ENCODE measurements around the gene TMEM45B.

TMEM45B gene

DNA sequence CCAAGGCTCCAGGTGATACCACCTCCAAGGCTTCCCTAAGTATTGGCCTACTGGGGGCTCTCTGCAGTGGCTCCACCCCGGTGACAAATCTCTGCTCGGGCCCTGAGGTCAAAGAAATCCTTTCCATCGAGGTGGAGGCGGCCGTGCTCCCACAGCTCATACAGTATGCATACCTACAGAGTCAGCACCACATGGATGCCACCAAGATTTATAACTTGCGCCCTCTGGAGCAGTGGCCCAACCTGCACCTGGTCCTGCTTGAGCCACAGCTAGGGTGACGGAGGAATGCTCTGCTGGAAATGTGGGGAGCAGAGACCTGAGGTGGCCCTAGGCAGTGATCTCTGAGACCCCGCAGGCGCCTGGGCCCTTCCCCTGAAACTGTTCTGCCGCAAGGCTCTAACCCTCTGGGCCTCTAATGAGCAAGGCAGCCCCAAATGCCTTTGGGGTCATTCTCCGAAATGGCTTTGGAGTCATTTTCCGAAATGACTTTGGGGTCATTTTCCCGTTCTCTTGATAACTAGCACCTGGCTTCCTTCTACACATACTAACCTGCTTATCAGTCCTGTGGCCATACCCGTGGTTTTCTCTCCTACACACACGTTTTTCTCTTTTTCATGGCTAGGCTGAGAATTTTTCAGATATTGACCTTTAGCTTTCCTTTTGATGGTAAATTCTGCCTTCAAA, 33.9 kb downstream of the TMEM45B start:
- no peak overlapping the region for H3K9ac ChIP-seq (ENCODE audit: low read length)
- no peak overlapping the region for H3K4me3 ChIP-seq (ENCODE audit: low read length)
- no peak for TF ChIP-seq EZH2phosphoT487 (IDR thresholded peaks at IDR 0.05; ENCODE audit: low read depth)
- TF ChIP-seq, protein P1, sequence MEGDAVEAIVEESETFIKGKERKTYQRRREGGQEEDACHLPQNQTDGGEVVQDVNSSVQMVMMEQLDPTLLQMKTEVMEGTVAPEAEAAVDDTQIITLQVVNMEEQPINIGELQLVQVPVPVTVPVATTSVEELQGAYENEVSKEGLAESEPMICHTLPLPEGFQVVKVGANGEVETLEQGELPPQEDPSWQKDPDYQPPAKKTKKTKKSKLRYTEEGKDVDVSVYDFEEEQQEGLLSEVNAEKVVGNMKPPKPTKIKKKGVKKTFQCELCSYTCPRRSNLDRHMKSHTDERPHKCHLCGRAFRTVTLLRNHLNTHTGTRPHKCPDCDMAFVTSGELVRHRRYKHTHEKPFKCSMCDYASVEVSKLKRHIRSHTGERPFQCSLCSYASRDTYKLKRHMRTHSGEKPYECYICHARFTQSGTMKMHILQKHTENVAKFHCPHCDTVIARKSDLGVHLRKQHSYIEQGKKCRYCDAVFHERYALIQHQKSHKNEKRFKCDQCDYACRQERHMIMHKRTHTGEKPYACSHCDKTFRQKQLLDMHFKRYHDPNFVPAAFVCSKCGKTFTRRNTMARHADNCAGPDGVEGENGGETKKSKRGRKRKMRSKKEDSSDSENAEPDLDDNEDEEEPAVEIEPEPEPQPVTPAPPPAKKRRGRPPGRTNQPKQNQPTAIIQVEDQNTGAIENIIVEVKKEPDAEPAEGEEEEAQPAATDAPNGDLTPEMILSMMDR (IDR thresholded peaks at IDR 0.05; ENCODE audit: low read depth, low read length), result no peak
- H4K20me1 ChIP-seq (ENCODE audit: insufficient read depth, low read length), result no peaks in the 10 kb centered on the region
- no peaks in the 10 kb centered on the region for H3K36me3 ChIP-seq (replicated peaks; ENCODE audit: low read depth, low read length)
- no peak overlapping the region for H2AFZ ChIP-seq (ENCODE audit: low read depth, low read length)
- no peaks in the 10 kb centered on the region for H3K27me3 ChIP-seq (ENCODE audit: low read depth, low read length)
- no peak overlapping the region for H3K4me2 ChIP-seq (ENCODE audit: low read length)
- no peaks in the 10 kb centered on the region for H3K4me1 ChIP-seq (ENCODE audit: low read length)
- no peaks in the 10 kb centered on the region for H3K9me3 ChIP-seq (ENCODE audit: insufficient read depth, low read length)
- H3K27ac ChIP-seq (ENCODE audit: low read length), result no peak overlapping the region
- H3K79me2 ChIP-seq (ENCODE audit: low read length), result no peaks in the 10 kb centered on the region

GRCh38 chr11:129852125-129852740, 36.6 kb downstream of the TMEM45B start:
- H4K20me1 ChIP-seq (ENCODE audit: insufficient read depth, low read length), result no peaks in the 10 kb centered on the region
- H3K4me3 ChIP-seq (ENCODE audit: low read length), result no peak overlapping the region
- H3K9ac ChIP-seq (ENCODE audit: low read length), result no peak overlapping the region
- TF ChIP-seq, protein P1 (IDR thresholded peaks at IDR 0.05; ENCODE audit: low read depth, low read length), result no peak
- TF ChIP-seq EZH2phosphoT487 (IDR thresholded peaks at IDR 0.05; ENCODE audit: low read depth), result no peak
- H3K27me3 ChIP-seq (ENCODE audit: low read depth, low read length), result no peaks in the 10 kb centered on the region
- H3K27ac ChIP-seq (ENCODE audit: low read length), result no peak overlapping the region
- H3K4me1 ChIP-seq (ENCODE audit: low read length), result no peaks in the 10 kb centered on the region
- H3K79me2 ChIP-seq (ENCODE audit: low read length), result no peaks in the 10 kb centered on the region
- no peaks in the 10 kb centered on the region for H3K36me3 ChIP-seq (replicated peaks; ENCODE audit: low read depth, low read length)
- H3K4me2 ChIP-seq (ENCODE audit: low read length), result no peak overlapping the region
- no peak overlapping the region for H2AFZ ChIP-seq (ENCODE audit: low read depth, low read length)
- no peaks in the 10 kb centered on the region for H3K9me3 ChIP-seq (ENCODE audit: insufficient read depth, low read length)

- Histone ChIP-seq H3K4me2 (ENCODE audit: low read length) (no peak overlapping the region), H2AFZ (ENCODE audit: low read depth, low read length) (no peak overlapping the region), H3K4me3 (ENCODE audit: low read length) (no peak overlapping the region), H3K27ac (ENCODE audit: low read length) (no peak overlapping the region), H3K9me3 (ENCODE audit: insufficient read depth, low read length) (no peaks in the 10 kb centered on the region), H3K79me2 (ENCODE audit: low read length) (no peaks in the 10 kb centered on the region), H3K27me3 (ENCODE audit: low read depth, low read length) (no peaks in the 10 kb centered on the region), H3K4me1 (ENCODE audit: low read length) (no peaks in the 10 kb centered on the region), H4K20me1 (ENCODE audit: insufficient read depth, low read length) (no peaks in the 10 kb centered on the region), H3K9ac (ENCODE audit: low read length) (no peak overlapping the region), H3K36me3 (replicated peaks; ENCODE audit: low read depth, low read length) (peaks cover 3% of the 10 kb centered on the region)
- no peak for TF ChIP-seq EZH2phosphoT487 (IDR thresholded peaks at IDR 0.05; ENCODE audit: low read depth)
- TF ChIP-seq, protein P1 (IDR thresholded peaks at IDR 0.05; ENCODE audit: low read depth, low read length), result no peak
Observed at GRCh38 chr11:129853518-129854231, 38.0 kb downstream of the TMEM45B start.

GRCh38 chr11:129854232-129854805, 38.7 kb downstream of the TMEM45B start:
- Histone ChIP-seq H3K9ac (ENCODE audit: low read length) (no peak overlapping the region), H2AFZ (ENCODE audit: low read depth, low read length) (no peak overlapping the region), H3K36me3 (replicated peaks; ENCODE audit: low read depth, low read length) (peaks cover 3% of the 10 kb centered on the region), H3K4me2 (ENCODE audit: low read length) (no peak overlapping the region), H3K27ac (ENCODE audit: low read length) (no peak overlapping the region), H4K20me1 (ENCODE audit: insufficient read depth, low read length) (no peaks in the 10 kb centered on the region), H3K79me2 (ENCODE audit: low read length) (no peaks in the 10 kb centered on the region), H3K27me3 (ENCODE audit: low read depth, low read length) (no peaks in the 10 kb centered on the region), H3K9me3 (ENCODE audit: insufficient read depth, low read length) (no peaks in the 10 kb centered on the region), H3K4me1 (ENCODE audit: low read length) (no peaks in the 10 kb centered on the region), H3K4me3 (ENCODE audit: low read length) (no peak overlapping the region)
- TF ChIP-seq EZH2phosphoT487 (IDR thresholded peaks at IDR 0.05; ENCODE audit: low read depth), result no peak
- TF ChIP-seq, protein P1 (IDR thresholded peaks at IDR 0.05; ENCODE audit: low read depth, low read length), result no peak

Data from OCI-LY3 (cell line).